Measurements from ENCODE around the gene LPP.

DNA sequence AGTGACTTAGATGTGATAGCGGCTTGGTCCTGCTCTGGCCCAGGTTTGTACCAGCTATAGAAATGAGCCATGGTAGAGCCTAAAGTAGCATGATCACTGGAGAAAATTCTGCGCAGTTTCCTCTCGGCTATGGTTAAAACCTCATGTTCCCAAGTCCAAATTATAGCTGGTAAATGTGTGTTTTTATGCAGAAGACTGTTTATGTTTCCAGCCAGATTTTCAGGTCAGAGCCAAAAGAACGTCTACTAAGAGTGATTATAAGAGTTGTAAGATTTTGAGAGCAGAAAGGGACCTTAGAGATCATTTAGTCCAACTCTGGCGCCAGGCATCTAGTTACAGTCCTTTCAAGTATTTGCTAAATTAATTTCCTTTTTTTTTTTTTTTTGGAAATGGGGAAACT is 333.7 kb downstream of the LPP start:
- TF ChIP-seq, protein P1, sequence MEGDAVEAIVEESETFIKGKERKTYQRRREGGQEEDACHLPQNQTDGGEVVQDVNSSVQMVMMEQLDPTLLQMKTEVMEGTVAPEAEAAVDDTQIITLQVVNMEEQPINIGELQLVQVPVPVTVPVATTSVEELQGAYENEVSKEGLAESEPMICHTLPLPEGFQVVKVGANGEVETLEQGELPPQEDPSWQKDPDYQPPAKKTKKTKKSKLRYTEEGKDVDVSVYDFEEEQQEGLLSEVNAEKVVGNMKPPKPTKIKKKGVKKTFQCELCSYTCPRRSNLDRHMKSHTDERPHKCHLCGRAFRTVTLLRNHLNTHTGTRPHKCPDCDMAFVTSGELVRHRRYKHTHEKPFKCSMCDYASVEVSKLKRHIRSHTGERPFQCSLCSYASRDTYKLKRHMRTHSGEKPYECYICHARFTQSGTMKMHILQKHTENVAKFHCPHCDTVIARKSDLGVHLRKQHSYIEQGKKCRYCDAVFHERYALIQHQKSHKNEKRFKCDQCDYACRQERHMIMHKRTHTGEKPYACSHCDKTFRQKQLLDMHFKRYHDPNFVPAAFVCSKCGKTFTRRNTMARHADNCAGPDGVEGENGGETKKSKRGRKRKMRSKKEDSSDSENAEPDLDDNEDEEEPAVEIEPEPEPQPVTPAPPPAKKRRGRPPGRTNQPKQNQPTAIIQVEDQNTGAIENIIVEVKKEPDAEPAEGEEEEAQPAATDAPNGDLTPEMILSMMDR (IDR thresholded peaks at IDR 0.05) = no peak
- TF ChIP-seq EZH2 (IDR thresholded peaks at IDR 0.05; ENCODE audit: borderline replicate concordance, insufficient read depth, low read depth, low read length, poor library complexity, severe bottlenecking) = no peak
